Lower leg skin (tissue), 3 donors: ENCODE data around the gene SIAH3.

ENCODE experiments used
- CTCF ChIP-seq, 3 donors: fragments of 450-650 bp; IDR thresholded peaks; one replicate each; pipeline ENCODE4 v1.5.1; 2016; ENCODE audit warnings: antibody characterized with exemption in 3 of 3, mild to moderate bottlenecking in 3 of 3, moderate library complexity in 2 of 3
- POLR2A ChIP-seq, 2 donors: fragments of 450-650 bp; IDR thresholded peaks; one replicate each; pipeline ENCODE4 v1.6.1; 2016 to 2017; ENCODE audit warnings: antibody characterized with exemption in 2 of 2, mild to moderate bottlenecking in 1 of 2, moderate library complexity in 1 of 2

DNA sequence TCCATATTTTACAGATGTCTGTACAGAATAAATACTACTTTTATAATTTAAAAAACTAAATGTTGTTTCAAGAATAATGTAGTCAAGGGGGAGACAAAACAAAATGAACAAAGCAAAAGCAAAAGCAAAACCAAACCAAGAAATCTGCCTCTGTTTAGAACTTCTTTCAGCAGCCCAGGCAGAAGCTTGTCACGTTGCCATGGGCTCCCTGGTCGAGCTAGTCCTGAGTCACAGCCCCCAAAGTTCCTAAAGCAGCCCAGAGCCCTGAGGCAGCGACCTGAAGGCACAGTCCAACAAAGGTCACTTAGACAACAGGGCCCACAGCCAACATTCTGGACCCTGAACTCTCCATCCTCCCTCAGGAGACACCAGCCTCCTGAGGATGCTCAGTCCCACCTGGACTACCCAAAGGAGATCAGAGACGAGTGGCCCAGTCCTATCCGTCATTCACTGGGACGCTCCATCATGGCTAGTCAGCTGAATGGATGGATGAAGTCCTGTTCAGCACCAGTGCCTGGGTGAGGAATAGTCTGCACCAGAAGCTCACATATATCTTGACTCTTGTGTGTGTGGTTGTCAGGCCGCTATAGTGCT lies 41.7 kb downstream of the SIAH3 start:
- TF ChIP-seq CTCF (IDR thresholded peaks at IDR 0.05) (no peak), POLR2A (IDR thresholded peaks at IDR 0.05) (no peak)
